Fibroblast of pulmonary artery (primary cell): ENCODE measurements around the gene CDC42BPA.

Experiments used
- DNase-seq: peaks from one replicate; pipeline ENCODE4 v3.0.0-alpha.2; 2010; ENCODE audit warnings: low read depth
- H3K4me3 ChIP-seq: replicated peaks from 2 replicates; pipeline ENCODE4 v1.5.1; 2011; ENCODE audit warnings: low read depth, mild to moderate bottlenecking, control low read depth, low read length, moderate library complexity
- TF ChIP-seq, protein P1 (sequence below): IDR thresholded peaks from 2 replicates; pipeline ENCODE4 v1.5.1; 2011; ENCODE audit warnings: mild to moderate bottlenecking, control low read depth, low read length, inconsistent platforms; ENCODE audit errors: missing control alignments

Gene CDC42BPA

DNA sequence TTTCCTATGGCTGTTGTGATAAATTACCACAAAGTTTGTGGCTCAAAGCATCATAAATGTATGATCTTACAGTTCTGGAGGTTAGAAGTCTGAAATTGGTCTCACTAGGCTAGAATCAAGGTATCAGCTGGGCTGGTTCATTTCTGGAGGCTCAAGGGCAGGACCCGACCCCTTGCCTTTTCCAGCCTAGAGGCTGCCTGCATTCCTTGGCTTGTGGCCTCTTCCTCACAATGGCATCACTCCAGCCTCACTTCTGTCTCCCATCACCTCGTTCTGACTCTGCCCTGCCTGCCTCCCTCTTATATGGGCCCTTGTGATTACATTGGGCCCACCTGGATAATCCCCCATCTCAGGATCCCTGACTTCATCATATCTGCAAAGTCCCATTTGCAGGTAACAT is 370.2 kb downstream of the CDC42BPA start:
- TF ChIP-seq, protein P1, sequence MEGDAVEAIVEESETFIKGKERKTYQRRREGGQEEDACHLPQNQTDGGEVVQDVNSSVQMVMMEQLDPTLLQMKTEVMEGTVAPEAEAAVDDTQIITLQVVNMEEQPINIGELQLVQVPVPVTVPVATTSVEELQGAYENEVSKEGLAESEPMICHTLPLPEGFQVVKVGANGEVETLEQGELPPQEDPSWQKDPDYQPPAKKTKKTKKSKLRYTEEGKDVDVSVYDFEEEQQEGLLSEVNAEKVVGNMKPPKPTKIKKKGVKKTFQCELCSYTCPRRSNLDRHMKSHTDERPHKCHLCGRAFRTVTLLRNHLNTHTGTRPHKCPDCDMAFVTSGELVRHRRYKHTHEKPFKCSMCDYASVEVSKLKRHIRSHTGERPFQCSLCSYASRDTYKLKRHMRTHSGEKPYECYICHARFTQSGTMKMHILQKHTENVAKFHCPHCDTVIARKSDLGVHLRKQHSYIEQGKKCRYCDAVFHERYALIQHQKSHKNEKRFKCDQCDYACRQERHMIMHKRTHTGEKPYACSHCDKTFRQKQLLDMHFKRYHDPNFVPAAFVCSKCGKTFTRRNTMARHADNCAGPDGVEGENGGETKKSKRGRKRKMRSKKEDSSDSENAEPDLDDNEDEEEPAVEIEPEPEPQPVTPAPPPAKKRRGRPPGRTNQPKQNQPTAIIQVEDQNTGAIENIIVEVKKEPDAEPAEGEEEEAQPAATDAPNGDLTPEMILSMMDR: no peak
- H3K4me3 ChIP-seq: no peak overlapping the region
- no peak for DNase-seq

DNA sequence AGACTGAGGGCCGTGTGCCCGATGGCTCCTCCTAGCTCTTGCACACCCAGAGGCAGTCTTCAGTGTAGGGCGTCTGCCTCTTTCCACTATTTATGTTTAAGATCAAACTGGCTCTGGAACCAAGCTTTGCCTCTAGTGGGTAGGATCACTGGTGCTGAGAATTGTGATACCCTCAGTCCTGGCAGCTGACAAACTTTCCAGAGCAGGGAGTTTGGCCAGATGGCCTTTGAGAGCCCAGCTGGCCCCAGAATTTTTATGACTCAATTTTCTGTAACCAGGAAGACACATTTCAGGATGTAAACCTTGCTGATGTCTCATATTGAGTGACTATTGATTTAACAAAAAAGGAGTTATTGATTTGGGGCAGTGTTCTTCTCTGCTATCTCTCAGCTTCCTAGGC is 371.5 kb downstream of the CDC42BPA start:
- TF ChIP-seq, protein P1: no peak
- no peak for DNase-seq
- H3K4me3 ChIP-seq: no peak overlapping the region

DNA sequence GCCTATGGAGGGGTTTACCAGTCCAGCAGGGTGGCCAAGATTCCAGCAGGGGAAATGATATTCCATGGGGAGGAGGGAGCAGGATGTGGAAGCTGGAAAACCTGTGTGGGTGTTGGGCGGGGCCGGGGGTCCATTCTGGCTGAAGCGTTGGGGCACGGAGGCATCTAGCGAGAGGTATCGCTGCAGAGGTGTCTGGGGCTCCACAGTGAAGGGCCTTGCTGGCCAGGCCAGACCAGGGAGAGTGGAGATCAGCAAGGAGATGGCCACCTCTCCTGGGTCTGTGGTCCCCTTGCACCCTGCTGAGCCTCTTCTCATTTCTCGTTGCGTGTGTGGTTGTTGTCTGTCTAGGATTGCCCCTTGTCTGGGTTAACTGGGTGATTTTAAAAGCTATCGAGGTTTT is 372.0 kb downstream of the CDC42BPA start:
- no peak overlapping the region for H3K4me3 ChIP-seq
- TF ChIP-seq, protein P1: no peak
- DNase-seq: no peak

DNA sequence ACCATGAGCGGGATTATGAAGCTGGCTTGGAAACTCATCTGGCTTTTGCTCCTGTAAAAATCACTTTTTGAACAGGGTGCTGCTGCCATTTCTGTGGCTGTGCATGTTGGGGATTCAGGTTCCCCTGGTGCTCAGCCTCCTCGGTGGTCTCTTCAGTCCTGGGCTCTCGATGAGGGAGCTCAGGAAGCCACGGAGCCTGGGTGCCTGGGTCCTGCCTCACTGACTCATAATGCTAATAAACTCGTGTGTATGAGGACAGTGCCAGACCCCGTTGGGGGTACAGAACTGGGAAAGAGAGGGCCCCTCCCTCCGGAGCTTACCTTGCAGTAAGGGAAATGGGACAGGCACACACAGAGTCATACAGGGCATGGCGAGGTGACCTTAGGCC is 372.4 kb downstream of the CDC42BPA start:
- no peak overlapping the region for H3K4me3 ChIP-seq
- TF ChIP-seq, protein P1: no peak
- no peak for DNase-seq

DNA sequence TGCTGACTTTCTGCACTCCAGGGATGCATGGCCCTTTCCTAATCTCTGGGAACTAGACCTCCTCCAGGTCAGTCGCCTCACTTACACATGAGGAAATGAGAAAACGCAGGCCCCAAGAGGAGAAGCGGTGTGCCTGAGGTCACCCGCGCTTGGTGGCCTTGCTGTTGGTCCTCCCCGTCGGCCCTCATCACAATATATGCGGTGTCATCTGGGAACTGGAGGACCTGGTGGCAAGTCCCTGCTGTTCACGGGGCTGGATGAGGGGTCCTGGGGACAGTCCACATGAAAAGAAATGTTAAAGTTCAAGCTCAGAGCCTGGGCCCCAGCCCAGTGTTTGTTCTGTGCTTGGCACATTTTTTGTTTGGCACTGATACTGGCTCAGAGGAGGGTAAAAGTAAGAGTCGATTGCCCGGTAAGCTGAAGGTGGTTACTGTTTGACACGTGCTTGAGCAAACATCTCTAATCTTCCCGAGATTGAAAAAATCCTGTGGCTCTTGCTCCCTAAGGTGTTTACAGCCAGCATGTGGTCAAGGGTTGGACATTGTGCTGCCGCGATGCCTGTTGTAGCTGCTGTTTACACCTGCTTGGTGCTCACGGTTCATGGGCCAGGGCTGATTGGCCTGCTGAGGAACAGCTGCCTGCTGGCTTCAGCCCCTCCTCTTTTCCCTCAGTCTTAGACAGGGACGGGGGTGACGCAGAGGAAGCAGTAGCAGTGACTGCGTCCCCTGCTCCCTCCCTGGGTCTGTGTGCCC is 373.0 kb downstream of the CDC42BPA start:
- TF ChIP-seq, protein P1: no peak
- no peak overlapping the region for H3K4me3 ChIP-seq

DNA sequence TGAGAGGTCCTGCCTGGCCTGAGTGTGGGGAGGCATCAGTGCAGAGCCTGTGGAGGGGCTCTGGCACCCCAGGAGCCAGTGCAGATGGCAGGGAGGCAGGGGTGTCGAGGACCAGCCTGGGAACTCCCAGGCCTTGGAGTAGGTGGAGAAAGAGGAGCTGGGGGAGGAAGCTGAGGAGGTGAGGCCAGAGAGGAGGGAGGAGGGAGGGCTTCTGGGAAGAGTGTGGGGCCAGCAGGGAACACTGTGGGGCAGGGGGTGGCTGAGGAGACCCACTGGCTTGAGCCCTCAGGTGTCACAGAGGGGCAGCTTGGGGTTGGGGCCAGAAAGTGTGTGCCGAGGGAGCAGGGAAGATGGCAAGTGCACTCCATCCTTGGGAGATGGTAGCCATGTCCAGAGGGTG is 374.4 kb downstream of the CDC42BPA start:
- H3K4me3 ChIP-seq: no peak overlapping the region
- TF ChIP-seq, protein P1: no peak
- DNase-seq: no peak

More for the DNA sequence above, 373.0 kb downstream of the CDC42BPA start:
- DNase-seq: no peak

DNA sequence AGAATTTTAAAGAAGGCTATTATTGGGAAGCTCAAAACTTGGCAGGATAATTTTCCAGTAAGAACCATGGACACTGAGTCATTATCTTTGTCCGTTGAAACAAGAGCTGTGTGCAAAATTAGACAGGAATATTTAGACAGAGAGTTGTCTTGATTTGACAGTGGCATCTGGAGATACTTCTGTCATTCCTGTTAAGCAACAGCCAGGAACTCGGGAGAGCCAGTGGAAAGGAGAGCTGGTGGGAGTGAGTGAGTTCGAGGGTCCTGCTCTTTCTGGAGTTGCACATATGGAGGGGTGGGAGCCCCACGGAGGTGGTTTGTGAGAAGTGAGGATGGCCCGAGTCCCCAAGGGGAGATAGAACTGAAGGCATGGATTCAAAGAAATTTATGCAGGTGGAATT is 375.1 kb downstream of the CDC42BPA start:
- TF ChIP-seq, protein P1: no peak
- DNase-seq: no peak
- H3K4me3 ChIP-seq: no peak overlapping the region
